GM12864 (cell line): ENCODE results near the gene NR3C2.

Source experiments
- DNase-seq: peaks from one replicate; pipeline ENCODE4 v3.0.0-alpha.2; 2011; ENCODE audit warnings: low read depth
- H3K4me3 ChIP-seq: 2 replicates; pipeline ENCODE4 v1.5.1; 2011; ENCODE audit warnings: mild to moderate bottlenecking, low read depth, low read length, control low read depth
- TF ChIP-seq, protein P1 (sequence below): IDR thresholded peaks from 2 replicates; pipeline ENCODE4 v1.5.1; 2011; ENCODE audit warnings: low read depth, mild to moderate bottlenecking, moderate library complexity, low read length, control low read depth, inconsistent platforms; ENCODE audit errors: missing control alignments

NR3C2 gene

DNA sequence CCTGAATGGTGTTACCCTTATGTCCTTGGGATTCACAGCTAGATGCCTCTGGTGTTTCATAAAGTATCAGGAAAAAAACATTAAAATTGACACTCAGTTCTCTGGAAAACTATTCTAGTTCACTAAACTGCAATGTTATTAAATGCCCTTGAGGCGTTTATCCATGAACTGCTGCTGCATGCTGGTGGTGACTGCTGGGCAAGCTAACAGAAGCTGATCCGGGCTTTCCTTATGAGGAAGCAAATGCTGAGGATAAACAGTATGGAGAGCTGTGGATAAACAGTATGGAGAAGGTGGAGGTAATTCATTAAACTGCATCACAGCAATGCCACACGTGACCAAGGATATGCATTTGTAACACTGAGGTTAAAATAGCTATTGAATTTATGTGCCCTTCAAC, 227.0 kb downstream of the NR3C2 start:
- no peak overlapping the region for H3K4me3 ChIP-seq
- DNase-seq: no peak
- TF ChIP-seq, protein P1, sequence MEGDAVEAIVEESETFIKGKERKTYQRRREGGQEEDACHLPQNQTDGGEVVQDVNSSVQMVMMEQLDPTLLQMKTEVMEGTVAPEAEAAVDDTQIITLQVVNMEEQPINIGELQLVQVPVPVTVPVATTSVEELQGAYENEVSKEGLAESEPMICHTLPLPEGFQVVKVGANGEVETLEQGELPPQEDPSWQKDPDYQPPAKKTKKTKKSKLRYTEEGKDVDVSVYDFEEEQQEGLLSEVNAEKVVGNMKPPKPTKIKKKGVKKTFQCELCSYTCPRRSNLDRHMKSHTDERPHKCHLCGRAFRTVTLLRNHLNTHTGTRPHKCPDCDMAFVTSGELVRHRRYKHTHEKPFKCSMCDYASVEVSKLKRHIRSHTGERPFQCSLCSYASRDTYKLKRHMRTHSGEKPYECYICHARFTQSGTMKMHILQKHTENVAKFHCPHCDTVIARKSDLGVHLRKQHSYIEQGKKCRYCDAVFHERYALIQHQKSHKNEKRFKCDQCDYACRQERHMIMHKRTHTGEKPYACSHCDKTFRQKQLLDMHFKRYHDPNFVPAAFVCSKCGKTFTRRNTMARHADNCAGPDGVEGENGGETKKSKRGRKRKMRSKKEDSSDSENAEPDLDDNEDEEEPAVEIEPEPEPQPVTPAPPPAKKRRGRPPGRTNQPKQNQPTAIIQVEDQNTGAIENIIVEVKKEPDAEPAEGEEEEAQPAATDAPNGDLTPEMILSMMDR: no peak

DNA sequence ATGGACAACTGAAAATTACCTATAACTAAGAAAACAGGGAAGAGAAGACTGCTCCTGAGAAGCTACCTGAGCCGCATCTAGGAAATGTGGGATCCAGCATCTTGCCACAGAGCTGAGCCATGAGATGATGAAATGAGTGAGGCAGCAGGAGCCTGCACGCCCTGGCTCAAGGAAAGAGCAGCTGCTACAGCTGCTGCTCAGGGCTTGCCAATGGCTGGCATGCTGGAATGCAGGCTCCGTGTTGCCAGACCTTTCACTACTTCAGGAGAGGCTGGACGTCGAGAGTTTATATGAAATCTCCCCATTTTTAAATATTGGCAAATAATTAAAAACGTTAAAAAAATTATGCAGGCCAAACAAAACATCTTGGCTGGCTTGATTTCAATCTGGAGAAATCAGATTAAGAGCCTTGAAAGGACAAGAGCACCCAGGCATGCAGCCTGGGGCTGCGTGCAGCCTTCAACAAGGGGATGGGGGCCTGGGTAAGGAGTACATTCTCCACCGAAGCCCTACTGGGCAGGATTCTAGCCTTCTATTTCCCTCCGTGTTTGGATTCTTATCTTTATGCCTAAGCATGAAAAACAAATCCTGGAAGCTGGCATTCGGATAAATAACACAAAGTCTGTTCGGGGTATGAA, 227.6 kb downstream of the NR3C2 start:
- no peak for DNase-seq
- no peak overlapping the region for H3K4me3 ChIP-seq
- TF ChIP-seq, protein P1: no peak

DNA sequence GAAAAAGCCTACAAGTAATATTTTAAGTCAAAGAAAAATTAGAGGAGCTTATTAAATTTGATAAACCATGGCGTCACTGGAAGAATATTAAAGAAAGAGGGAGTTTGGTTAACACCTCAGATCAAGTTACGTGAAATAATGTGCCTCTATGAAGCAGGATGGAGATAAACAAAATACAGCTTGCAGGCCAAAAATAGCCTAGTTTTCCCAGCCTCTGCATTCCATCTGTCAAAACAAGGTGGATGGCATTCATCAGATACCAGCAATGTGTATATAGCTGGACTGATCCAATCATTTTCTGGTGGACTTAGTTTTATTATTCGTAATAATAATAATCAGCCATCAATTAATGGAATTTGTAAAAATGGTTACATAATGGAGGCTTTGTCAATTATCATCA, 230.7 kb downstream of the NR3C2 start:
- no peak overlapping the region for H3K4me3 ChIP-seq
- no peak for DNase-seq
- TF ChIP-seq, protein P1: no peak

DNA sequence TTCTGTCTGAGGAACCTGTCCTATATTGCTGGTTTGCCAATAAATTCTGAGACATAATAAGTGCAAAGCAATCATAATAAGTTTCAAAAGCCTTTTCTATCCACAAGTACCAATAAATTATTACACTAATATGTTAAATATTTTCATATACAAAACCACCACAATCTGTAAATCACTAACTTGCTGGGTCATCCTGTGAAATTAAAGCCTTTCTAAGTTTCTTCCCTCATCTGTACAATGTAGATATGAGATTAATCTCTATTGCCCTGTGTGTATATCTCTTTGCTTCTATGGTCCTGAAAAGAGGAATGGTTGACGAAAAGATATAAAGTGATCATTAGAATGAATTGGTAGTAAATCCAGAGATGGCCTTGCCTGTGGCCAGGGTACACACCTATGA, 231.6 kb downstream of the NR3C2 start:
- TF ChIP-seq, protein P1: no peak
- DNase-seq: no peak

DNA sequence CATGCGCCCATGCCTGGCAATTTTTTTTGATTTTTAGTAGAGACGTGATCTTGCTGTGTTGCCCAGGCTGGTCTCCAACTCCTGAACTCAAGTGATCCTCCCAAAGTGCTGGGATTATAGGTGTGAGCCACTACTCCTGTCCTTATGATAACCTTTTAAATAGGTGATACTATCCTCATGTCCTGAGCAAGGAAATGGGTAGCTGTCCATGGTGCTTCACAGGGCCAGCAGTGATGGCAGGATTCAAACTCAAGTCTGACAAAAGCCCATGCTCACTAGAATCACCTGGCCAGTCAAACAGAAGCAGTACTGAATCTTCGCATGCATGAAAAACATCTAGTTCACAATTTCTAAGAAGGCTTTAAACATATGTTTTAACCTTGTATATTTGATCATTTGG, 235.1 kb downstream of the NR3C2 start:
- no peak for DNase-seq
- TF ChIP-seq, protein P1: no peak
- H3K4me3 ChIP-seq: no peak overlapping the region

More for the DNA sequence above, 231.6 kb downstream of the NR3C2 start:
- H3K4me3 ChIP-seq: no peak overlapping the region

DNA sequence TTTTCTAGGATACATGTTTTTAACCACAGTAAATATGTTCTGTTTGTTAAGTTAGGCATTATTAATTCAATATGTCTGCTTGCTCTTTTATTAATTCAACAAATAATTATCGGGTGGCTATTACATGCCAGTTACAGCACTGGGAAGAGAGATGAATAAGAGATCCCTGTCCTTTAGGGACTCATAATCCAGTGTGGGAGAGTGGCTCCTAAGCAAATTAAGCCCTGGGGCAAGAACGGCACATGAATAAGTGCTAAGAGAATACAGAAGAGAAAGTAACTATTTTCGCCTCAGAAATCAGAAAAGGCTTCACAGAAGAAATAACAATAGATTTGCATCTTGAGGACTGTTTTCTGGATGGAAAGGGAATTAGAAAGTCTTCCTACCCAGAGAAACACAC, 236.7 kb downstream of the NR3C2 start:
- TF ChIP-seq, protein P1: no peak
- no peak for DNase-seq
- H3K4me3 ChIP-seq: no peak overlapping the region

DNA sequence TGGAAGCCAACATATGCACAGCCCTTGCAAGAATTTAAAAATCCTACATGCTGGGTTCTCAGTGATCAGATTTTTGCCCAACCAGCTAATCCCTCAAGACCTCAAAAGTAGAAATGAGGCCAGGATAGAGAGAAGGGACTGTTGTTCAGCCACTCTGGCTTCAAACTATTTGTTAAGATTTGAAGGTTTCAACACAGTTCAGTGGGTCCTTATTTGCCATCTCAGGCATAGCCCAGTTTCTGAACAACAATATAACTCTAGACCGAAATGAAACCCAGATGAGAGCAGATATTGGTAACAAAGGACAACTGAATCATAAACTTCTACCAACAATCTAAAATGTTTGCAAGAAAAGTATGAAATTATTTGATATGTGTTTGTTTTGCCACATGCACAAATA, 237.3 kb downstream of the NR3C2 start:
- H3K4me3 ChIP-seq: no peak overlapping the region
- TF ChIP-seq, protein P1: no peak
- no peak for DNase-seq
